MM.1S (cell line): ENCODE results near the gene NEK2.

Experiments used
- DNase-seq: peaks from one replicate; pipeline ENCODE4 v3.0.0-alpha.2; 2015
- H2AFZ ChIP-seq: fragments of 300-600 bp; sonication (generic); 2 replicates; pipeline ENCODE4 v1.6.0; 2016; ENCODE audit warnings: antibody characterized with exemption, low read length
- H3F3A ChIP-seq: fragments of 300-600 bp; sonication (generic); 2 replicates; pipeline ENCODE4 v1.6.1; 2016; ENCODE audit warnings: mild to moderate bottlenecking, antibody characterized with exemption, low read length, moderate library complexity, mixed read lengths; ENCODE audit not compliant: insufficient read depth
- H3K27ac ChIP-seq: fragments of 300-600 bp; sonication (generic); 2 replicates; pipeline ENCODE4 v1.5.1; 2016; ENCODE audit warnings: mild to moderate bottlenecking, low read length
- H3K27me3 ChIP-seq: fragments of 300-600 bp; sonication (generic); replicated peaks from 2 replicates; pipeline ENCODE4 v1.6.0; 2016; ENCODE audit warnings: low read length; ENCODE audit not compliant: insufficient read depth
- H3K36me3 ChIP-seq: fragments of 300-600 bp; sonication (generic); replicated peaks from 2 replicates; pipeline ENCODE4 v1.6.1; 2016; ENCODE audit warnings: mild to moderate bottlenecking, low read length, mixed read lengths; ENCODE audit not compliant: insufficient read depth
- H3K4me1 ChIP-seq: fragments of 300-600 bp; sonication (generic); 2 replicates; pipeline ENCODE4 v1.6.1; 2016; ENCODE audit warnings: low read length, mixed read lengths
- H3K4me2 ChIP-seq: fragments of 300-600 bp; sonication (generic); 2 replicates; pipeline ENCODE4 v1.6.0; 2016; ENCODE audit warnings: low read depth, low read length
- H3K4me3 ChIP-seq: fragments of 300-600 bp; sonication (generic); 2 replicates; pipeline ENCODE4 v1.5.1; 2016; ENCODE audit warnings: low read length, mixed read lengths
- H3K79me2 ChIP-seq: fragments of 300-600 bp; sonication (generic); 2 replicates; pipeline ENCODE4 v1.6.1; 2016; ENCODE audit warnings: mixed run types, low read length, mixed read lengths
- H3K9ac ChIP-seq: fragments of 300-600 bp; sonication (generic); 2 replicates; pipeline ENCODE4 v1.6.1; 2016; ENCODE audit warnings: low read length, mixed read lengths
- H3K9me2 ChIP-seq: fragments of 300-600 bp; sonication (generic); replicated peaks from 2 replicates; pipeline ENCODE4 v1.6.1; 2016; ENCODE audit warnings: mild to moderate bottlenecking, low read length, mixed read lengths; ENCODE audit not compliant: insufficient read depth
- H3K9me3 ChIP-seq: fragments of 300-600 bp; sonication (generic); replicated peaks from 2 replicates; pipeline ENCODE4 v1.6.1; 2016; ENCODE audit warnings: mild to moderate bottlenecking, low read length, mixed read lengths; ENCODE audit not compliant: insufficient read depth
- H4K20me1 ChIP-seq: fragments of 300-600 bp; sonication (generic); 2 replicates; pipeline ENCODE4 v1.6.1; 2016; ENCODE audit warnings: mild to moderate bottlenecking, low read length, moderate library complexity, mixed read lengths; ENCODE audit not compliant: insufficient read depth
- EZH2 ChIP-seq: fragments of 300-600 bp; sonication (generic); optimal IDR thresholded peaks from 2 replicates; pipeline ENCODE3; 2017; ENCODE audit warnings: low read depth, mild to moderate bottlenecking, antibody characterized with exemption, low read length, mixed read lengths
- EZH2phosphoT487 ChIP-seq: fragments of 300-600 bp; sonication (generic); IDR thresholded peaks from 2 replicates; pipeline ENCODE4 v1.6.1; 2018; ENCODE audit warnings: antibody characterized with exemption, low read length
- TF ChIP-seq, protein P1 (sequence below): fragments of 300-600 bp; sonication (generic); IDR thresholded peaks from 2 replicates; pipeline ENCODE4 v1.5.1; 2016; ENCODE audit warnings: antibody characterized with exemption, low read length, mixed read lengths

NEK2 gene

DNA sequence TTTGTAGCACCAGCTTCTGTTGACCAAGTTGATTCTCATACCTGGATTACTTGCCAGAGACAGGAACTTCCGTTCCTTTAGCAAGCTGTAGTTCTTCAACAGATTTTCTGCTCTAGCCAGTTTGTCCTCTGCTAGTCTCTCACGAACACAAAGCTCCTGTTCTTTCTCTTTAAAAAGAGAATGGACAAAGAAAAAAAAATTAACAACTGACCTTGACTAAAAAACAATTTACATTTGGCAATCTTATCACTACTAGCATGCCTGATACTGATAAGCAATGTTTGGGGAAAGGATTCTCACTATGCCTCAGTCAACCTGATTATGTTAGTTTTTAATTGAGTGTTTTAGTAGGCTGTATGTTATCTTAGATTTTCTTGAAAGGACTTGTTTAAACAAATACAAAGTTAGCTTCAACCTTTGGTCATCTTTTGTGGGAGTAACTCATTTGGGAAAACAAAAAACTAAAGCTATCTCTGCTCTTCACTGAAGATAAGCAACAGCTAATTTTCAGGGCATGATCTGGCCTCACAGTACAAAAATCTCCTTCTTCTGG, 8.3 kb downstream of the NEK2 start:
- Histone ChIP-seq H3K9me2 (no peaks in the 10 kb centered on the region), H3K9me3 (no peaks in the 10 kb centered on the region), H3K36me3 (peaks cover 12% of the 10 kb centered on the region; the same call in 1 of the 2 replicates), H3K27me3 (no peaks in the 10 kb centered on the region), H3K79me2 (0 out of 2 replicates have a peak, but pooled peaks cover 1% of the 10 kb centered on the region), H3K4me3 (no peak overlapping the region), H4K20me1 (no peaks in the 10 kb centered on the region), H3K4me1 (peaks cover 2% of the 10 kb centered on the region; the same call in 1 of the 2 replicates), H2AFZ (no peak overlapping the region), H3K9ac (no peak overlapping the region), H3K4me2 (no peak overlapping the region), H3F3A (no peaks in the 10 kb centered on the region), H3K27ac (no peak overlapping the region)
- DNase-seq = no peak
- TF ChIP-seq, protein P1, sequence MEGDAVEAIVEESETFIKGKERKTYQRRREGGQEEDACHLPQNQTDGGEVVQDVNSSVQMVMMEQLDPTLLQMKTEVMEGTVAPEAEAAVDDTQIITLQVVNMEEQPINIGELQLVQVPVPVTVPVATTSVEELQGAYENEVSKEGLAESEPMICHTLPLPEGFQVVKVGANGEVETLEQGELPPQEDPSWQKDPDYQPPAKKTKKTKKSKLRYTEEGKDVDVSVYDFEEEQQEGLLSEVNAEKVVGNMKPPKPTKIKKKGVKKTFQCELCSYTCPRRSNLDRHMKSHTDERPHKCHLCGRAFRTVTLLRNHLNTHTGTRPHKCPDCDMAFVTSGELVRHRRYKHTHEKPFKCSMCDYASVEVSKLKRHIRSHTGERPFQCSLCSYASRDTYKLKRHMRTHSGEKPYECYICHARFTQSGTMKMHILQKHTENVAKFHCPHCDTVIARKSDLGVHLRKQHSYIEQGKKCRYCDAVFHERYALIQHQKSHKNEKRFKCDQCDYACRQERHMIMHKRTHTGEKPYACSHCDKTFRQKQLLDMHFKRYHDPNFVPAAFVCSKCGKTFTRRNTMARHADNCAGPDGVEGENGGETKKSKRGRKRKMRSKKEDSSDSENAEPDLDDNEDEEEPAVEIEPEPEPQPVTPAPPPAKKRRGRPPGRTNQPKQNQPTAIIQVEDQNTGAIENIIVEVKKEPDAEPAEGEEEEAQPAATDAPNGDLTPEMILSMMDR = no peak
- TF ChIP-seq EZH2phosphoT487 (no peak), EZH2 (no peak)

DNA sequence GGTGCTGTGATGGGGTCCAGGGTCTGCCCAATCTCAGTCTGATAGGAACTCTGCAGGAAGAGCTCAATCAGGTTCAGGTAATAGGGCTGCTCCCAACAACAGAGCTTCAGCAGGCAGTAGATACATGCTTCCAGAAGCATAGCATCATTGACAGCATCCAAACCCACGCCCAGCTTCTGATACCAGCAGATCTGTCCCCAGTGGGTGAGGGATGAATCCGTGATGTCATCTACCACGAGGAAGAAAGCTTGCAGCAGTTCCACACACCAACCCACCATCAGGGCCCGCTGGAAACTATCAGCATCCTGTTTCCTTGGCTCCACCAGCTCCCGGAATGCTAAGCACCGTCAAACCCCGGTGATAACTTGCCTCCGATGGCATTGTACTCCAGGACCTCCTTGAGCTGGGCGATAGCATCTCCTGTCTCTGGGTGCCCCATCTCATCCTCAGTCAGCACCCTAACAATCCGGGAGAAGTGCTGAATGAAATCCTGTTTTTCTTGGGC, 14.7 kb downstream of the NEK2 start:
- H3F3A ChIP-seq = no peaks in the 10 kb centered on the region
- H2AFZ ChIP-seq = no peak overlapping the region
- no peaks in the 10 kb centered on the region for H3K9me3 ChIP-seq
- no peaks in the 10 kb centered on the region for H3K36me3 ChIP-seq
- H3K4me2 ChIP-seq = no peak overlapping the region
- H3K4me3 ChIP-seq = no peak overlapping the region
- H3K9ac ChIP-seq = no peak overlapping the region
- H3K27me3 ChIP-seq = no peaks in the 10 kb centered on the region
- H3K4me1 ChIP-seq = no peaks in the 10 kb centered on the region
- no peak for DNase-seq
- TF ChIP-seq, protein P1 = no peak
- TF ChIP-seq EZH2 = no peak
- no peaks in the 10 kb centered on the region for H4K20me1 ChIP-seq
- no peaks in the 10 kb centered on the region for H3K79me2 ChIP-seq
- no peaks in the 10 kb centered on the region for H3K9me2 ChIP-seq
- H3K27ac ChIP-seq = no peak overlapping the region

DNA sequence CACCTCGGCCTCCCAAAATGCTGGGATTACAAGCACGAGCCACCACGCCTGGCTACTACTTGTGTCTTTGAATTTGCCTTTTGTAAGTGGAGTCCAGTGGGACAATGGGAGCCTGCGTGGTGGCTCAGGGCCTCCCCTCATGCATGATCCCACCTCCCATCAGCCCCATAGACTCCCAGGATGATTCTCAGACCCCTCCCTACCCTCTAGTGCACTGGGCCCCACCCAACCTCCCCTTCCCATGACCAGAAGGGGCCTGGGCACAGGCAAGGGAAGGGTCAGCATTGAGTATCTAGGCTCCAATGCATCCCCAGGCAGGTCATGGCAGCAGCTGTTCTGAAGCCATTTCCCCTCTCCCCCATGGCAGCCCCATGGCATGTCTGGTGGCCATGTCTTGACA, 18.7 kb downstream of the NEK2 start:
- no peaks in the 10 kb centered on the region for H3K36me3 ChIP-seq
- H3K9ac ChIP-seq = no peak overlapping the region
- no peak overlapping the region for H2AFZ ChIP-seq
- DNase-seq = no peak
- no peaks in the 10 kb centered on the region for H3K9me2 ChIP-seq
- no peaks in the 10 kb centered on the region for H3K4me1 ChIP-seq
- H3K79me2 ChIP-seq = no peaks in the 10 kb centered on the region
- no peak overlapping the region for H3K27ac ChIP-seq
- no peak overlapping the region for H3K4me2 ChIP-seq
- no peaks in the 10 kb centered on the region for H3K9me3 ChIP-seq
- H3K4me3 ChIP-seq = no peak overlapping the region
- TF ChIP-seq, protein P1 = no peak
- TF ChIP-seq EZH2phosphoT487 (no peak), EZH2 (no peak)
- H4K20me1 ChIP-seq = no peaks in the 10 kb centered on the region
- H3K27me3 ChIP-seq = no peaks in the 10 kb centered on the region
- H3F3A ChIP-seq = no peaks in the 10 kb centered on the region
